GM18499 (cell line): Measurements from ENCODE around the gene IL1RAPL1.

ENCODE experiments used
- ATAC-seq: cut with Tn5 transposase; IDR thresholded peaks from one replicate; pipeline ENCODE4 v1.9.1; 2021; ENCODE audit warnings: moderate number of reproducible peaks; ENCODE audit not compliant: insufficient read depth, unreplicated experiment

Gene IL1RAPL1

GRCh38 chrX:29666366-29666765, 1079.1 kb downstream of the IL1RAPL1 start:
- ATAC-seq, result no peak

GRCh38 chrX:29671421-29671820, 1084.2 kb downstream of the IL1RAPL1 start:
- ATAC-seq, result no peak

DNA sequence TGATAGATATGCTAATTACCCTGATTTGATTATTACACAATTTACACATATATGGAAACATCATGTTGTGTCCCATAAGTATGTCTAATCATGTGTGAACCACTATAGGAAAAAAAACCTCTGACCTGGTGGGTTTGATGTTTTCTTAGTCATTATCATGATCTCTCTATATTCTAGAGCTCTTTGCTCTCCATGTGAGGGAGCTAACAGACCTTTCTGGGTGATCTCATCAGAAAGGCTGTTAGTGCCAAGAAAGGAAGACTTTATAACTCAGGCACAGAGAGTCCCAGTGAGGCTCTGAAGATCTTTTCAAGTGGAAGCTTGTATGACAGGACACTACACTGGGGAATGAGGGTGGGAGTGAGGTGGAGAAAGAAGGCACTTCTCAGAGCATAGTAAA, 1100.4 kb downstream of the IL1RAPL1 start:
- ATAC-seq, result no peak

GRCh38 chrX:29690061-29690460, 1102.8 kb downstream of the IL1RAPL1 start:
- ATAC-seq, result no peak

GRCh38 chrX:29691044-29691443, 1103.8 kb downstream of the IL1RAPL1 start:
- ATAC-seq, result no peak

DNA sequence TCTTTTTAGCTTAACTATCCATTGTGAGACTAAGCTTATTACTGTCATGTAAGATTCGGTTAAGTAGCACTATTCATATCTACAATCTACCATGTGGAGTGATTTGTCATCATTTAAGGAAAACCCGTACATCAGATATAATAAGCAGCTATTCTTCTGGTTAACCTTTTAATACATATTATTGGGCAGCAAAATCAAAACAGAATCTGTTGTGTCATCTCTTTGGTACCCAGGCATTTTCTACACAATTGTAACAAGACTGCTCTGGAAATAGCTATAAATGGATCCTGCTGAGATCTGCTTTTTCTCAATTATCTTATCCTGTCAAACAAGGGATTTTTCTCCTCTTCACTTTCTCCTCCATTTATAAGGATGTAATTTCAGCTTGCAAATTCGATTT, 1106.7 kb downstream of the IL1RAPL1 start:
- no peak for ATAC-seq

GRCh38 chrX:29699239-29699638, 1112.0 kb downstream of the IL1RAPL1 start:
- no peak for ATAC-seq

DNA sequence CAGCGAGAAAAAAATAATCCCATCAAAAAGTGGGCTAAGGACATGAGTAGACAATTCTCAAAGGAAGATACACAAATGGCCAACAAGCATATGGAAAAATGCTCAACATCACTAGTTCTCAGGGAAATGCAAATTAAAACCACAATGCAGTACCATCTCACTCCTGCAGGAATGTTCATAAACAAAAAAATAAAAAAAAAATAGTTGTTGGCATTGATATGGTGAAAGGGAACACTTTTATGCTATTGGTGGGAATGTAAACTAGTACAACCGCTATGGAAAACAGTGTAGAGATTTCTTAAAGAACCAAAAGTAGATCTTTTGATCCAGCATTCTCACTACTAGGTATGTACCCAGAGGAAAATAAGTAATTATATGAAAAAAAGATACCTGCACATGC, 1119.8 kb downstream of the IL1RAPL1 start:
- ATAC-seq, result no peak

DNA sequence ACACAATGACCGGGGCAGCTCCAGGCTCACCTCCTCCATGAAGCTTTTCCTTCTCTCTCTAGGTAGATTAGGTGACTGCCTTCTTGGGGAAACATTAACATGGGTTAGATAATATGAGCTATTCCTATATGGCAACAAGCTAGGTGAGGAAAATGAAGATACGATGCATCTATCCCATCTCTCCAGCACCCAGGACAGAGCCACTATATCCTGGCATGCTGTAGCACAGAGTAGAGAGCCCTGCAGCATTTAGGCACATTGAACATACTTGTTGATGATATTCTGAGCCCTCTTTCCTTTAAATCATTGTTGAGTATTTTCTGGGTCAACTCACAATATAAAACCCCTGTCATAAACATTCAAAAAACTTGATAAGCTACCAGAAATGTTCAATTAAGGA, 1133.9 kb downstream of the IL1RAPL1 start:
- no peak for ATAC-seq

DNA sequence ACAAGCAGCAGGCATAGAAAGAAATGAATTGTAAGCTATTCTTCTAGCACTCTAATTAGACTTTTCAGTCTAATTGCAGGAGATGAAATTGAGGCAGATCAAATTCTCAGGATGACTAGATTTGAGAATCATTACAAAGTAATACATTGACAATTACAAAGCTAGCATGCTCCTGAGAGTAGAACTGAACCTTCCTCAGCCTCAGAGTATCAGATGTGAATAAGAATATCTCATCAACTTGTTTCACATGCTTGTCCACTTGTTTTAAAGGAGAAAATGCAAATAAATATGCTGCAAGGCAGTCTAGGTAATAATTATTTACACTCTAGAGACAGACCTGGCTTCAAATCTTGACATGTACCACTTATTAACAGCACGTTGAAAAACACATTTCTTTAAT, 1137.1 kb downstream of the IL1RAPL1 start:
- ATAC-seq, result no peak

- no peak for ATAC-seq
Measured at GRCh38 chrX:29726811-29727210, 1139.6 kb downstream of the IL1RAPL1 start.

GRCh38 chrX:29728639-29729038, 1141.4 kb downstream of the IL1RAPL1 start:
- no peak for ATAC-seq

GRCh38 chrX:29744966-29745365, 1157.7 kb downstream of the IL1RAPL1 start:
- ATAC-seq, result no peak

- no peak for ATAC-seq
Measured at GRCh38 chrX:29746326-29746725, 1159.1 kb downstream of the IL1RAPL1 start.

DNA sequence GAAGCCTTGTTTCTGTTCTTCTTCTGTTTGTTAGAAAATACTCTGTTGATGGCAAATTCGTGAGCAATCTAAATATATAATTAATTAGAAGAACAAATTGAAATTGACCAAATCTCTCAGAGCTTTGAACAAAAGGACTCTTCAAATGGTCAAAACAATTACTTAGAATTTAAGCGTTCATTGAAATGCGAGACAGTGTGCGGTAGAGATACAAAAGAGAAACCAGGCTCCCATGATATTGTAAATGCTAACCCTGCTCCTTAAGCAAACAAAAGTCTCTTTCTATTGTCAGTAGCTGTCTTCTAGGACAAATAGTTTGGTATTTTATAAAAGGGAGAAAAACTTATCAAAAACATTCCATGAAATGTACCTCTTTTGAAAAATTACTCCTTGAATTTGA, 1174.8 kb downstream of the IL1RAPL1 start:
- no peak for ATAC-seq

GRCh38 chrX:29775890-29776289, 1188.6 kb downstream of the IL1RAPL1 start:
- no peak for ATAC-seq

DNA sequence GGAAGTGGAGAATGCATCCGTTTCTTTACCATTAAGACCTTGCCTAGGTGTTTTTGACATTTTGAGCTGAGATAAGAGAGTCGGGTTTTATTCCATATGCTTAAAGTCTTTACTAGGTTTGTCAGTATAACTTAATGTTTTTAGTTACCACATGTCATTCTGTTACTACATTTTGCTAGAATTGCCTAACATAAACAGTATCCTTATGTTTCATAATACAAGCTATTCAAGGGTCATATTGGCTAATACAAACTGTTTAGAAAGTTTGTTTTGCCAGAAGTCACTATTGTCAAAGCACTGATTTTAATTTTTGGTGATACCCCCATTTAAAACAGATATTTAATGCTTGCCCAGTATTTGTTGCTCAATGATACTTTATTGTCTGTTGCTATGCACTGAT, 1200.4 kb downstream of the IL1RAPL1 start:
- ATAC-seq, result no peak

GRCh38 chrX:29788991-29789699, 1201.9 kb downstream of the IL1RAPL1 start:
- no peak for ATAC-seq

GRCh38 chrX:29792335-29792734, 1205.1 kb downstream of the IL1RAPL1 start:
- no peak for ATAC-seq

DNA sequence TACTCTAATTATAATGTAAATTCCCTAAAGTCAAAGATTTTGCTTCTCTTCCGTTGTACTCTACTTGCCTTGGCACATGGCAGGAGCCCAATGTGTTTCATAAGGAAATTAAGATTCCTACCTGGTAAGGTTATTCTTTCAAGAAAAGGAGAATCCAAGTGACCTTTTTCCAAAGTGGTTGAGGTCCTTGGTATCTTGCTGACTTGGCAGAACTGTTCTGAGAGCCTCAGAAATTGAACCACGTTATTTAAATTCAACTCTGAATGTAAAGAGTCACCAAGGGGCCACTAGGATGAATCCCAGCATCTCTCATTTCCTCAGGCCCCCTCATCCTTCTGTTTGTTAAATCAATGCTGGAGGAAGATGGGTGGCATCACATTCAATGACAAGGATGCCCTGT, 1209.9 kb downstream of the IL1RAPL1 start:
- no peak for ATAC-seq

DNA sequence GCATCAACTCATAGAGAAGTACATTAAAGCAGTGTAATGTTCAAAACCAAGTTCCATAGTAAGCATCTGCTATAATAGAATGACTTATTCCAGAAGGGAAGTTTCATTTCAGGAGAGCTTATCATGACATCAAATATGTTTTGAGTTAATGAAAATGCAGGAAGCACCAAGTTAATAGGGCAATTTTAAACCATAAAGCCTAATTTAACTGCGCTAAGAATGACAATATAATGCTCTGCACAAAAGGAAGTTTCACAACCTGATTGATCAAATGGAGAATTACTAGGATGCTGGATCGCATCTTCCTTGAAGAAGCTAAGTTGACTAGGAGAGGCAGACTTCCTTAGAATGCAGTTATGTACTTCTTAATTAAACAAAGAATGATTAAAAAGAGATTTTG, 1211.2 kb downstream of the IL1RAPL1 start:
- ATAC-seq, result no peak

- ATAC-seq, result no peak
Measured at GRCh38 chrX:29813174-29813573, 1225.9 kb downstream of the IL1RAPL1 start.
